HG03280 (cell line): ENCODE data around the gene DUSP7.

Experiments
- ATAC-seq: cut with Tn5 transposase; IDR thresholded peaks from one replicate; pipeline ENCODE4 v1.9.1; 2021; ENCODE audit warnings: mild to moderate bottlenecking, moderate library complexity; ENCODE audit not compliant: unreplicated experiment

DUSP7 gene, protein sequence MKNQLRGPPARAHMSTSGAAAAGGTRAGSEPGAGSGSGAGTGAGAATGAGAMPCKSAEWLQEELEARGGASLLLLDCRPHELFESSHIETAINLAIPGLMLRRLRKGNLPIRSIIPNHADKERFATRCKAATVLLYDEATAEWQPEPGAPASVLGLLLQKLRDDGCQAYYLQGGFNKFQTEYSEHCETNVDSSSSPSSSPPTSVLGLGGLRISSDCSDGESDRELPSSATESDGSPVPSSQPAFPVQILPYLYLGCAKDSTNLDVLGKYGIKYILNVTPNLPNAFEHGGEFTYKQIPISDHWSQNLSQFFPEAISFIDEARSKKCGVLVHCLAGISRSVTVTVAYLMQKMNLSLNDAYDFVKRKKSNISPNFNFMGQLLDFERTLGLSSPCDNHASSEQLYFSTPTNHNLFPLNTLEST

GRCh38 chr3:52056521-52056967 is at the start of gene DUSP7:
TSS of gene DUSP7 (minus strand) at chr3:52056571. CDS start at chr3:52056366, 205 bp downstream.
- ATAC-seq: peak; percentile 35

DNA sequence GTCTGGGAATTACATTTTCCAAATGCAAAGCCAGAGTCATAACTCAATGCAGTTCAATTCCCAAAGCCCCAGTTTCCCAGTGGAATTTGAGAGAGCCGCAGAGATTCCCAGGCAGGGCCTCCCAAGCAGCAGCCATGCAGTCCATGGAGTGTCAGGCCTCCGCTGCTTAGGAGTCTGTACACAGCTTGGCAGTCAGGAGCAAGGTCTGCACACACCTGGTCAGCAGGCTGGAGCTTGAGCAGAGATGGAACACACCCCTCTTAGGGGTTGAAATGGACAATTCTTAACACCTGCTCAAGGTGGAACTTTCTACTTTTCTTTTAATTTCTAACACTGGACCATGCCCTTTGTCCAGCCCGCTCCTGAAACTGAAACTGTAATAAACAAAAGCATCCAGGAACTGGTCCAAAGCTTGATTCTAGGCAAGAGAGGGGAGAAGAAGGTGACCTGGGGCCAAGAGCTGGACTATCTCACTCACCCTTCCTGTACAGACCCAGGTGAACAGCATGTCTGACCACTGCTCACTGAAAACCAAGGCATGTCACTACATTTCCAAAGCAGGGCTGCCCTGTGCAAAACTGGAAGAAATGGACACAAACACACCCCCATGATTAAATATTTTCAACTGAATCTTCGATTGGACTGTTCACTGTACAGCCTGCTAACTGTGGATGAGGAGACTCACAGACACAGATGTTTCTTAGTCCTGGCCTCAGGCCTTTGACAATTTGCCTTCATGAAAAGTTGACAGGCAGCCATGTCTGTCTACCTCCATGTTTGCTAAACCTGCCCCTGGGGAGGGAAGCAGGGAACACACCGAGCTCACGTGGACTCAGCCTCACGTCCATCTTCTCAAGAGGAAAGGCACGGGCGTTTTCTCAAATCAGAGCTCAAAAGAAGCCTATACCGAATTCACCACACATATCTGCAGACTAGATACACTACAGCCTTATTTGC is 48.6 kb upstream of the DUSP7 start:
- no peak for ATAC-seq

- no peak for ATAC-seq
Measured at GRCh38 chr3:52102934-52103333, 46.6 kb upstream of the DUSP7 start.

GRCh38 chr3:52099001-52099401 is 42.6 kb upstream of the DUSP7 start:
- ATAC-seq: no peak

DNA sequence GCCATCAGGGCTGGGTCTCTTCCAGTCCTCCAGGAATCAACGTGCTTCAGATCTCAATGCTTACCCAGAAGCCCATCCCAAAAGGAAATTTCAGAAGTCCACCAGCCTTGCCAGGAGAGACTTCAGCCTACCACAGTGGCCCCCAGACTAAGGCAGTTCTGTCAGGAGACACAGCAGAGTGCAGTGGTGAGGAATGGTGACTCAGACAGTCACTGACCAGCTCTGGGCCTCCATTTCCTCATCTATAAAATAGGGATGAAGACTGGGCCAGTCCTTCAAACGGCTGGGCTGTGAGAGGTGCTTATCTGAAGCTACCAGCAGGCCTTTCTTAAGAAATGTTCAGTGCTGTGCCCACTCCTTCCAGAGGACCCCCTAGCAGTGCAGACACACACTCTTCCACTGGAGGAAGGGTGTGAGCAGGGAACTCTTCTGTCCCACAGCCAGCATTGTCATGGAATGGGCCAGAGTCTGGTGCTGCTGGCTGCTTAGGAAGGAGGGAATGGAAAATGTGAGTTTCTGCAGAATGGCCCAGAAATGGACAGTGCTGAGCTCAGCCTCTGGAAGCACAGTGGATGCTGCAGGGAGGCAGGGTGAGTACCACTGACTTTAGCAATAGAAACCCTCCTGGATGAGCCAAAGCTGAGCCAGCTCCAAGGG is 41.6 kb upstream of the DUSP7 start:
- ATAC-seq: no peak

GRCh38 chr3:52095990-52096775 is 39.8 kb upstream of the DUSP7 start:
- no peak for ATAC-seq

GRCh38 chr3:52094571-52095485 is 38.5 kb upstream of the DUSP7 start:
- ATAC-seq: no peak

- ATAC-seq: no peak
Measured at GRCh38 chr3:52093756-52094545, 37.6 kb upstream of the DUSP7 start.

- no peak for ATAC-seq
Measured at GRCh38 chr3:52092891-52093290, 36.5 kb upstream of the DUSP7 start.

GRCh38 chr3:52092271-52092660 is 35.9 kb upstream of the DUSP7 start:
- no peak for ATAC-seq

DNA sequence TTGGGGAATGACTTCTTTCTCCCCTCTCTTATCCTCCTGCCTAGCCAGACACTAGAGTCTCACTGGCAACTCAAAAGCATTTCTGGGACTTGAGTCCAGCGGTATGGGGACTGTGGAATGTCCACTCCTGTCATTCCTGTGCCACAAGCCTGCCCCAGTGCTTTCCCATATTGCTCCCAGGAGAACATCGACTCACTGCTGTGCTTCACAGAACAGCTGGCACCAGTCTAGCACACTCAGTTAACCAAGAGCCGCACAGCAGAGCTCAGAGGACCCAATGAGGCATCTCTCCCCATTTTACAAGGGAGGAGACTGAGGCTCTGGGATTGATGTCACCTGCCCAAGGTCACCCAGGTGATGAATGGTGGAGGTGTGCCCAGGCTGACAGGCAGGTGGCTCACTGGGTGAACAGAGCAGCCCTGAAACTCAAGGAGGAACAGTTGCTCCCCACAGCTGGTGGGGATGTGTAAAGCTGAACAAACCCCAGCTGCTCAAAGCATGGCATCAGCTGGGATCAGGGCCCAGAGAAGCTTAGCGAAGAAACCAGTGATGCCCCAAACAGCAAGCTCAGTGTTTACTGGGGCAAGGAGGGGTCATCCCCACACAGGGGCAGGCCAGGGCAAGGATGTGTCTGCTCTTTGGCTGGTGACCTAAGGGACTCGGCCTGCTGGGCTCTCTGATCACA is 35.4 kb upstream of the DUSP7 start:
- ATAC-seq: no peak

GRCh38 chr3:52090933-52091468 is 34.6 kb upstream of the DUSP7 start:
- ATAC-seq: no peak

GRCh38 chr3:52090131-52090932 is 34.0 kb upstream of the DUSP7 start:
- no peak for ATAC-seq

GRCh38 chr3:52089691-52090090 is 33.3 kb upstream of the DUSP7 start:
- ATAC-seq: no peak

GRCh38 chr3:52088445-52089367 is 32.3 kb upstream of the DUSP7 start:
- no peak for ATAC-seq

GRCh38 chr3:52087731-52088130 is 31.4 kb upstream of the DUSP7 start:
- no peak for ATAC-seq
